Liver (tissue), 3 donors: ENCODE data around the gene NRROS.

Source experiments
- ATF3 ChIP-seq: IDR thresholded peaks from 2 replicates; pipeline ENCODE4 v1.6.1; 2016; ENCODE audit warnings: antibody characterized with exemption
- CTCF ChIP-seq: fragments of 150-350 bp; IDR thresholded peaks from 2 replicates; pipeline ENCODE4 v1.5.1; 2017; ENCODE audit warnings: improper control_type of control experiment, low read depth, low read length; ENCODE audit not compliant: missing input control
- FOXA1 ChIP-seq: IDR thresholded peaks from 2 replicates; pipeline ENCODE4 v1.6.1; 2016; ENCODE audit warnings: antibody characterized with exemption
- GABPA ChIP-seq, 2 donors: IDR thresholded peaks in 1 of 2; conservative IDR thresholded peaks in 1 of 2; 2 replicates each; pipeline ENCODE4 v1.6.1; 2016; ENCODE audit warnings: antibody characterized with exemption in 2 of 2, mild to moderate bottlenecking in 1 of 2, moderate library complexity in 1 of 2
- HNF4G ChIP-seq: IDR thresholded peaks from 2 replicates; pipeline ENCODE4 v1.6.1; 2016; ENCODE audit warnings: antibody characterized with exemption
- JUND ChIP-seq, 2 donors: IDR thresholded peaks; 2 replicates each; pipeline ENCODE4 v1.6.1; 2016; ENCODE audit warnings: antibody characterized with exemption in 2 of 2
- MAX ChIP-seq: IDR thresholded peaks from 2 replicates; pipeline ENCODE4 v1.6.1; 2016; ENCODE audit warnings: antibody characterized with exemption
- NR2F2 ChIP-seq: IDR thresholded peaks from 2 replicates; pipeline ENCODE4 v1.6.1; 2016; ENCODE audit warnings: antibody characterized with exemption
- RAD21 ChIP-seq, 2 donors: IDR thresholded peaks; 2 replicates each; pipeline ENCODE4 v1.6.1; 2016; ENCODE audit warnings: antibody characterized with exemption in 2 of 2, mild to moderate bottlenecking in 2 of 2
- REST ChIP-seq: IDR thresholded peaks from 2 replicates; pipeline ENCODE4 v1.6.1; 2016; ENCODE audit warnings: antibody characterized with exemption, mild to moderate bottlenecking
- SP1 ChIP-seq: IDR thresholded peaks from 2 replicates; pipeline ENCODE4 v1.6.1; 2018; ENCODE audit warnings: antibody characterized with exemption, mild to moderate bottlenecking
- TAF1 ChIP-seq: conservative IDR thresholded peaks from 2 replicates; pipeline ENCODE4 v1.6.1; 2016; ENCODE audit warnings: antibody characterized with exemption, mild to moderate bottlenecking
- YY1 ChIP-seq: IDR thresholded peaks from 2 replicates; pipeline ENCODE4 v1.6.1; 2016; ENCODE audit warnings: antibody characterized with exemption, mild to moderate bottlenecking
- ZBTB33 ChIP-seq: IDR thresholded peaks from 2 replicates; pipeline ENCODE4 v1.6.1; 2016; ENCODE audit warnings: antibody characterized with exemption
- donor health status: healthy.
- donor health status: healthy.

GRCh38 chr3:196694941-196695848, 55.7 kb downstream of the NRROS start:
- TF ChIP-seq RAD21 (IDR thresholded peaks at IDR 0.05), result no peak
- TF ChIP-seq HNF4G, result no peak
- TF ChIP-seq CTCF, result no peak
- TF ChIP-seq REST, result no peak
- no peak for TF ChIP-seq ZBTB33
- TF ChIP-seq TAF1, result no peak
- no peak for TF ChIP-seq JUND (IDR thresholded peaks at IDR 0.05)
- no peak for TF ChIP-seq MAX
- TF ChIP-seq GABPA (IDR thresholded peaks at IDR 0.05 in 1 of 2, conservative IDR thresholded peaks at IDR 0.05 in 1 of 2), result no peak
- TF ChIP-seq ATF3, result no peak
- TF ChIP-seq FOXA1, result no peak
- no peak for TF ChIP-seq YY1
- no peak for TF ChIP-seq SP1
- TF ChIP-seq NR2F2, result no peak
